HUES48 (cell line): ENCODE data around the gene IL1RAPL2.
A peak's percentile ranks its signal among the peaks of the same experiment; 100 is the strongest.

ENCODE experiments used
- H3K27ac ChIP-seq: one replicate; pipeline ENCODE4 v1.7.0; 2013; ENCODE audit warnings: low read depth, low read length, inconsistent platforms
- H3K27me3 ChIP-seq: 2 replicates; pipeline ENCODE4 v1.6.1; 2013; ENCODE audit warnings: mild to moderate bottlenecking, low read length; ENCODE audit not compliant: control insufficient read depth, insufficient read depth
- H3K36me3 ChIP-seq: 2 replicates; pipeline ENCODE4 v1.6.1; 2013; ENCODE audit warnings: low read length; ENCODE audit not compliant: control insufficient read depth, insufficient read depth
- H3K4me1 ChIP-seq: 2 replicates; pipeline ENCODE4 v1.6.1; 2013; ENCODE audit warnings: mild to moderate bottlenecking, low read length; ENCODE audit not compliant: control insufficient read depth, insufficient read depth
- H3K4me3 ChIP-seq: 2 replicates; pipeline ENCODE4 v1.5.1; 2013; ENCODE audit warnings: mild to moderate bottlenecking, low read depth, low read length
- H3K9ac ChIP-seq: 2 replicates; pipeline ENCODE4 v1.6.1; 2013; ENCODE audit warnings: mild to moderate bottlenecking, low read depth, low read length, moderate library complexity
- H3K9me3 ChIP-seq: 2 replicates; pipeline ENCODE4 v1.6.1; 2013; ENCODE audit warnings: low read length; ENCODE audit not compliant: control insufficient read depth, insufficient read depth

Gene IL1RAPL2

DNA sequence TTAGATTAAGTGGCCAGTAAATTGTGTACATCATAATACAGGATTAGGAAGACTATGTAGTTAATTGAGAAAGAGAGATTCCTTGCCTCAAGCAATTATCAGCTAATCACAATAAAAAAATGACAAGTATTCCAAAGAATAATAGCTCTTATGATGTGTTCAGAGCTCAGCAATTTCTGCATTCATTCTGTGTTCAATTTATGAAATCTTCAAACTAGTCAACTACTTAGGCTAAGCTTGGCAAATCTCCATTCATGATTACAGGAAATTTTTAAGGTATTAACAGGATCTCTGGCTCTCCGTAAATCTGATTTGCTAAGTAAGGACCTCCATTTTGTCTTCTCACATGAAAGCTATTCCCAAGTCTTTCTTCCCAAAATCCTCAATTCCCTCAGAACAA lies 911.4 kb downstream of the IL1RAPL2 start:
- no peaks in the 10 kb centered on the region for H3K27me3 ChIP-seq
- H3K36me3 ChIP-seq, result no peaks in the 10 kb centered on the region
- no peak overlapping the region for H3K4me3 ChIP-seq
- H3K27ac ChIP-seq, result no peak overlapping the region
- H3K9ac ChIP-seq, result no peak overlapping the region
- no peaks in the 10 kb centered on the region for H3K9me3 ChIP-seq
- peaks cover 10% of the 10 kb centered on the region; the same call in 1 of the 2 replicates for H3K4me1 ChIP-seq

DNA sequence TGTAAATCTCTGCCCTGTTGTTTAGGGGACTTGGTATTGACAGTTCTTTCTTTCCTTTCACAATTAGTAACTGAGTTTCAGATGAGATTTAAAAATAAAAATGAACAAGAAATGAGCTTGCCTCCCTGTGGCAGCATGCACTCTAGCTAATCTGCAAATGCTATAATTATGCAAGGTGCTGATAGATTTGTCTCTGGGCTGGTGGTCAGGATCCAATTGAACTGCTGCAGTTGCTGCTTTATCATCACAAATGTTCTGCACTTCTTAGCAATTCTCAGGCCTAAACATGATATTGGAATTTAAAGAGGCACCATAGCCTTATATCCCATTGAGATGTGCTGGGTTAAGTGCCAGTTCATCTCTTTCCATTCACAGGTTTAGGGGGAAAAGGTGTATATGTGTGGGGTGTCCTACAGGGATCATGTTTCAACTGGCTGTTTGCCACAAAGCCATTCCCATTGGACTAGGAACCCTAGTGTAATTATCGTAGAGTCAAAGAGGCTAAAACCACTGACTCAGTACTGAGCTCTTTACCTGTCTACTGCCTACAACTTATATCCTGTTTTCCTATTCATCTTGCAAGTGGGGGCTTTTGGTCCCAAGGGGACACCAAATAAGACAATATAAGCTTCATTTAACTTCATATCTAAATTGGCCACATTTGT lies 914.8 kb downstream of the IL1RAPL2 start:
- H3K9me3 ChIP-seq, result no peaks in the 10 kb centered on the region
- no peaks in the 10 kb centered on the region; the same call in 1 of the 2 replicates for H3K27me3 ChIP-seq
- H3K4me1 ChIP-seq, result peaks cover 7% of the 10 kb centered on the region; the same call in 1 of the 2 replicates
- no peaks in the 10 kb centered on the region for H3K36me3 ChIP-seq
- no peak overlapping the region for H3K9ac ChIP-seq
- H3K27ac ChIP-seq, result no peak overlapping the region
- no peak overlapping the region for H3K4me3 ChIP-seq

DNA sequence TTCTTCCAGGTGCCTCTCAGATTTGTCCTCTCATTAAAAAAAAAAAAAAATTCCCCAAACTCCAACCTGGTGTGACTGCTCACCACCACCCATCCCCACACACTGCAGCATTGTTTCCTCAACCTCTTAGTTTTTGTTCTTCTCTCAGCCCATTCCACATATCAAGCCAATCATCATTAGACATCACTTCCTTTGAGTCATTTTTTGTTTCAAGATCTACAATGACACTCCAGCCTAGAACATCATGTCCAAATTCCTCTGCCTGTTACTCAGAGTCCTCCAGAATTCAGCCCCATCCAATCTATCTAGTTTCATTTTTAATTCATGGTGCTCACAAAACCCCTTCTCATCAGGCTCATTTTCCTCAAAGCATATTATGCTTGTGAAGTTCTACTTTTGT lies 917.0 kb downstream of the IL1RAPL2 start:
- Histone ChIP-seq H3K9me3 (no peaks in the 10 kb centered on the region), H3K27ac (no peak overlapping the region), H3K36me3 (no peaks in the 10 kb centered on the region), H3K4me1 (peaks cover 6% of the 10 kb centered on the region; the same call in 1 of the 2 replicates), H3K9ac (no peak overlapping the region), H3K4me3 (no peak overlapping the region), H3K27me3 (no peaks in the 10 kb centered on the region; the same call in 1 of the 2 replicates)

GRCh38 chrX:105488716-105489115 lies 922.7 kb downstream of the IL1RAPL2 start:
- Histone ChIP-seq H3K4me3 (no peak overlapping the region), H3K27me3 (no peaks in the 10 kb centered on the region), H3K9ac (no peak overlapping the region), H3K36me3 (no peaks in the 10 kb centered on the region), H3K9me3 (no peaks in the 10 kb centered on the region), H3K4me1 (no peaks in the 10 kb centered on the region), H3K27ac (no peak overlapping the region)

DNA sequence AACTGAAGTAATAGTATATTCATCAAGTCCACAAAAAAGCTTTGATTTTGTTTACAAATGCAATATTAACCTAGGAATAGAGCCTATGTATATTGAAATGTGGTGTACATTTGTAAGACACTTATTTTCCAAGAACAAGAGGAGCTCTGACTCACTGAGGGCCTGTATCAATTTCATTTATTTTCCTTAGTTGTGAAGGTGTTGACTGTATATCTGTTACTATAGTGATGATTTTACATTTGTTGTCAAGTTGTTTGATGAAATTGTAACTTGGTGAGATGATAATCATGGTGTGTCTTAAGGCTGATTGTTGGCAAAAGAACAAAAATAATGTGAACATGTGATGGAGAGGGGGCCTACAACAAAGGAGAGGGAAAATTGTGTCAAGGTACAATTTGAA lies 929.4 kb downstream of the IL1RAPL2 start:
- H3K4me3 ChIP-seq, result 0 out of 2 replicates have a peak overlapping the region, but pooled peaks have one; percentile 13

DNA sequence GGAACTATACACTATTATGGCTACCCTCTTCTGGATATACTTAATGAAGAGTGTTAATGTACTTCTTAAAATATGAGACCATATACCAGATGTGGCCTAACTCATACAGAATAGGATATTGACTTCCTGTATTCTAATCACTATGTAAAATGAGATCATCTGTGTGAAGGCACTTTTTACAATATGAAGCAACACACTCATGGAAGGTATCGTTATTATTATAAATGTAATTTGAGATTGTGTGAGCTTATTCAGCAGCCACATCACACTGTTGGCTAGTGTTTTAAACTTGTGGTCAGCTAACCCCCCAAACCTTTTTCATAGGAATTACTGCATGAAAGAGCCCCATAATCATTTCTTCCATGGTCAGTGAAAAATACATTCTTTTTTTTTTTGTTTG lies 936.3 kb downstream of the IL1RAPL2 start:
- Histone ChIP-seq H3K27ac (no peak overlapping the region), H3K4me1 (no peaks in the 10 kb centered on the region), H3K9ac (no peak overlapping the region), H3K9me3 (peaks cover 6% of the 10 kb centered on the region; the same call in 1 of the 2 replicates), H3K27me3 (no peaks in the 10 kb centered on the region), H3K4me3 (no peak overlapping the region), H3K36me3 (no peaks in the 10 kb centered on the region)

More for the DNA sequence above, 929.4 kb downstream of the IL1RAPL2 start:
- Histone ChIP-seq H3K27me3 (no peaks in the 10 kb centered on the region), H3K4me1 (peaks cover 29% of the 10 kb centered on the region), H3K9me3 (peaks cover 6% of the 10 kb centered on the region; the same call in 1 of the 2 replicates), H3K36me3 (no peaks in the 10 kb centered on the region), H3K27ac (peak overlapping the region; percentile 38), H3K9ac (no peak overlapping the region)

- Histone ChIP-seq H3K9ac (no peak overlapping the region), H3K9me3 (no peaks in the 10 kb centered on the region), H3K4me3 (no peak overlapping the region), H3K27me3 (peaks cover 5% of the 10 kb centered on the region; the same call in 1 of the 2 replicates), H3K36me3 (no peaks in the 10 kb centered on the region), H3K4me1 (no peaks in the 10 kb centered on the region), H3K27ac (no peak overlapping the region)
Measured at GRCh38 chrX:105515561-105515960, 949.6 kb downstream of the IL1RAPL2 start.

DNA sequence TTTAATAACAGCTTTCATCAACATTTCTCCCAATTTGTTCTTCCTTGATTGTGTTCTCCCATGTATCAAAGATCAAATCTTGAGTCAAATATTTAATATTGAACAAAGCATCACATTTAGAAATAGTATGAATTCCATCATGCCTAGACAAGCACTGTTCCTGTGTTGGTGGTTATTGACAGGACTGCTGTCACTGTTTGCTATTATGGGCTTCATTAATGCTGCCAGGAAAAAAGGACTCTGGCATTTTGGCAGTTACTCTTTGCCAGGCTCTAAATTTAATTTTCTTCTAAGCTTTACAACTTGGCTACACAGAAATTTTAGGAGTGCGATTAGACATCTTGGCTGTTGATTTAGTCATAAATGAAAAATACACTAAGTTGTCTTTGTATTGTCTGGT lies 960.4 kb downstream of the IL1RAPL2 start:
- Histone ChIP-seq H3K27ac (no peak overlapping the region), H3K9me3 (no peaks in the 10 kb centered on the region), H3K36me3 (no peaks in the 10 kb centered on the region), H3K4me3 (no peak overlapping the region), H3K9ac (no peak overlapping the region), H3K27me3 (no peaks in the 10 kb centered on the region), H3K4me1 (peaks cover 12% of the 10 kb centered on the region)

DNA sequence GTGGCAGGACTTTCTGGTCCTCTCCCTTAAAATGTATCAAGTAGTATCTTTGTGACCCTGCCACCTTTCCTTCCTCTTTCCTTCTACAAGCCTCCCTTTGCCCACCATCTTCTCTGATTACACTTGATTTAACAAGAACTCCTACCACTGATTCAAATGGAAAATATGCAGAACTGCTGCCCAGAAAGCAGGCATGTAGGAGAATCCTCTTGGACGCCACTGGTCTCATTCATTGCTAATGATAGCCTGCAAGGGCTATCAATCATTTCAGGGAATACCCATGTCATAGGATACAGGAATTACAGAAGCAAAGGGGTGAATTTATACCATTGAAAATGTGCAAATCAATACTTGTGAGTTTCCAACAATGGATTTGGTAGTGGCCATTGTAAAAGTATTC lies 961.8 kb downstream of the IL1RAPL2 start:
- no peak overlapping the region for H3K27ac ChIP-seq
- H3K36me3 ChIP-seq, result no peaks in the 10 kb centered on the region
- H3K9ac ChIP-seq, result no peak overlapping the region
- H3K4me3 ChIP-seq, result no peak overlapping the region
- peaks cover 8% of the 10 kb centered on the region; the same call in 1 of the 2 replicates for H3K9me3 ChIP-seq
- H3K27me3 ChIP-seq, result no peaks in the 10 kb centered on the region
- H3K4me1 ChIP-seq, result peaks cover 12% of the 10 kb centered on the region

DNA sequence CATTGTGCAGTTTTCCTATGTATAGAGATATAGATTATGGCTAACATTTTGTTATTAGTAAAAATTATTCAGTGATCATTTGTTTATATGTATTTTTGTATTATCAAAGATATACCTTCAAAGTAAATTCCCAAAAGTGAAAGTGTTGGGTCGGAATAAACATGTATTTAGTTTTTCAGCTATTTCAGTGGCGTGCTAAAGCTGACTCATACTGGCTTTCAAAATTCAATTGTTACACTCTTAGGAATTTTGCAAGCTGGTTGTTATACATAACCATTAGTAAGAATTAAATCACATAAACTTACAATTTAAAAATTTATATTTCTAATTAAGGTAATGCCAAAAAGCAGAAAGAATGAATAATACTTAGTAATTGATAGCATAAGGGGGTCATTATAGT lies 968.0 kb downstream of the IL1RAPL2 start:
- H3K9me3 ChIP-seq, result peaks cover 8% of the 10 kb centered on the region; the same call in 1 of the 2 replicates
- H3K36me3 ChIP-seq, result no peaks in the 10 kb centered on the region
- H3K27ac ChIP-seq, result no peak overlapping the region

DNA sequence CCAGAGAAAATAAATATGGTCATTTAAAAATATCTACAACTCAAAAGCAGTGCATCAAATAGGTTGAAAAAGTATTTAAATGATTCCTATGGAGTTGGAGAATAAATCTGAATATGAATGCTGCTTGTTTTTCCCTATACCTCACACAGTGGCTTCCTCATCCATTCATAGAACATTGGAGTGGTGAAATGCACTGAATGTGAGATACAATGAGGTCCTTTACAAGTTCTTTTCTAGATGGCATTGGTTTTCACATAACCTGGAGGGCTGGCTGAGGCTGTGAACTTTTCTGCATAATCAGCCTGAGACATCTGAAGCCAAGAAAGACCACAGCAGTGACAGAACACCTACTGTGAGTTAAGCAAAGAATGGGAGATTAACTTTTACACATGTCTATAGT lies 977.3 kb downstream of the IL1RAPL2 start:
- H3K4me1 ChIP-seq, result peaks cover 57% of the 10 kb centered on the region
- H3K9ac ChIP-seq, result no peak overlapping the region
- H3K27ac ChIP-seq, result peak overlapping the region; percentile 66
- no peaks in the 10 kb centered on the region; the same call in 1 of the 2 replicates for H3K27me3 ChIP-seq
- H3K9me3 ChIP-seq, result no peaks in the 10 kb centered on the region
- no peaks in the 10 kb centered on the region for H3K36me3 ChIP-seq
- peak overlapping the region; percentile 6; the same call in 1 of the 2 replicates for H3K4me3 ChIP-seq

More for the DNA sequence above, 968.0 kb downstream of the IL1RAPL2 start:
- Histone ChIP-seq H3K4me3 (no peak overlapping the region), H3K4me1 (no peaks in the 10 kb centered on the region), H3K27me3 (no peaks in the 10 kb centered on the region; the same call in 1 of the 2 replicates), H3K9ac (no peak overlapping the region)
